Metanephros (tissue), 2 donors: ENCODE results near the gene USP11. TPM values are rescaled to one million over a fixed set of nuclear protein-coding genes. Genes with fewer than 3 reads are reported as not detected.

Experiments
- small RNA-seq: library from RNA; depleted of rRNA; stranded (forward); fragments of <200 nt; gene quantifications from one replicate; pipeline ENCODE3, GENCODE V24; 2014; ENCODE audit warnings: low replicate concordance
- total RNA-seq: library from RNA; depleted of rRNA; stranded (reverse); fragments of >200 nt; gene quantifications from one replicate; pipeline ENCODE4 v1.2.3, GENCODE V29; 2014

USP11 gene
- 160 TPM for total RNA-seq

DNA sequence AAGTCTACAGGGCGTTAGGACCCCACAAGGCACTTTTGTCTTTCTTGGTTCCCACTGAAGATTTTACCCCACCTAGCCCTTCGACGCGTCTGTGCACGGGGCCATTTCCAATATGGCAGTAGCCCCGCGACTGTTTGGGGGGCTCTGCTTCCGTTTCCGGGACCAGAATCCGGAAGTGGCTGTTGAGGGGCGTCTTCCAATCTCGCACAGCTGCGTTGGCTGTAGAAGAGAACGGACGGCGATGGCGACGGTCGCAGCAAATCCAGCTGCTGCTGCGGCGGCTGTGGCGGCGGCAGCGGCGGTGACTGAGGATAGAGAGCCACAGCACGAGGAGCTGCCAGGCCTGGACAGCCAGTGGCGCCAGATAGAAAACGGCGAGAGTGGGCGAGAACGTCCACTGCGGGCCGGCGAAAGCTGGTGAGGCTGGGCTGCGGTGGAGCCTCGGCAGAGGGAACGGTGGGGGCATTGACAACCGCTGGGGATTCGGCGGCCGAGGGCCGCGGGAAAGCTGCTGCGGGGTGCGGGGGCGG is at the start of gene USP11:
Gene USP11 (plus strand): TSS at position 207 of the 530 bp plus-strand sequence. CDS start 35 bp downstream, at position 242.

DNA sequence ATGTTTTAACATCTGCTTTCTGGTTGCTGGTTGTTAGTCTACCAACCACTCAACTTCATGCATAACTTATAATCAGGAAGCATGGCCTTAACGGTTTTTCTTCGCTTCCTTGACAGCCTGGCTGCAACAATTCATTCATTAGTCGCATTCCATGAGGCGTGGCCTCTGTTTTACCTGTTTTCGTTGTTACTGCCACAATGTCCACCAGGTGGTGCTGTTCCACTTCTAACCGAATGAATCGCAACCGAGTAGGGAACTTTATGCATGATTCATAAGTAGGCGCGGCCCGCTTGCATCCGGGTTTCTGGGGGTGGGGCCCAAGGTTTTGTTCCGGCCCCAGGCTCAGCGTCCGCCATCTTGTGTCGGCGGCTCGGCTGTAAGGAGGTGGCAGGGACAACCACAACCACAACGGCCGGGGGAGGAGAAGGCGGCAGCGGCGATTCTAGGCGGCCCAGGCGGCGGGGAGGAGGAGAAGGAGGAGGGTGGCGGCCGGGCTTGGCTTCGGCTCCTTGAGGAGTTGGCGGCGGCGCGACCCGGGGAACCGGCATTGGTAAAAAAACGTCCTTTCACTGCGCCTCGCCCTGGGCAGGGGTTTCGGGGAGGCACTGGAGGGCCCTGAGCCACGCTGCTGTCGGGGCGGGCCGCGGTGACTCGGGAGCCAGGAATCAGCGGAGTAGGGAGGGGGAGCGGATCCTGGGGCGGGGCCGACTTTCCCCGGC is 39.2 kb upstream of the USP11 start, which contains the start of gene UBA1:
Gene UBA1 (plus strand): TSS at position 355 of the 719 bp plus-strand sequence. CDS start 4,974 bp downstream, outside the sequence.

DNA sequence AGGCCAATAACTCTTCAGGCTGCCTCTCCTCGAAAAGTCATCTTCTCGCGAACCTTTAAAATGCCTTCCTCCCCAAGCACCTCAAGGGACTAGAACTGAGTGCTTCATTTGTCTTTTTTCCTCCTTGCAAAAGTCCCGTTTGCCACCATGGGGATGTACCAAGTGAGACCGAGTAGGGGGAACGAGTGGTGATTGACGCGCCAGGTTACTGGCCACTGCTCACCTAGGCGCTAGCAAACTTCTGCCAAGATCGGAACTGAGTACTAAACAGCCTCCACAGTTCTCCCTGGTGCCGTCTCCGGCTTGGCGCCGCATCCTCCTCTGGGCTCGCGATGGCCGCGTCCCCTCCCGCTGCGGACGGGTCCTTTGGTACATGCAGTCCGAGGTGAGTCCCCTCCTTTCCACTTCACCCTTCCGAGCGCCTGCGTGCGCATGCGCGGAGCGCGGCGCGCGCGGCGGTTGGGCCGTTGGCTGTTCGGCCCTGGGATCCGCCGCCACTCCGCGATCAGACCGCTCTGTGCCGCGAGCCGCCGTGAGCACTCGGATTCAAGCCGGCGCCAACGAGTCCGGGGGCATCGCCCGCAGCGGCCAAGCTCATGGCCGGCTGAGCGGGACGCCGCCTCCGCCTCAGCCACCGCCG is 14.4 kb upstream of the USP11 start, which contains the start of gene CDK16:
Gene CDK16 (plus strand): TSS at position 402 of the 640 bp plus-strand sequence. CDS start 4,877 bp downstream, outside the sequence.

Small RNAs within 50 kb of the gene (small RNA-seq; reads per million reads assigned to genes)
- not detected for gene RN7SL785P

Other genes with a start within 250 kb of the USP11 start
- 30.4 TPM for gene RGN, start 154.6 kb upstream of the USP11 start, total RNA-seq
- gene NDUFB11, start 88.3 kb upstream of the USP11 start, total RNA-seq = 123 TPM
- gene RBM10, start 87.8 kb upstream of the USP11 start, total RNA-seq = 47.7 TPM
- gene UBA1, start 39.2 kb upstream of the USP11 start, total RNA-seq = 186 TPM
- 79.8 TPM for gene CDK16, start 14.3 kb upstream of the USP11 start, total RNA-seq
- 0.70 TPM for gene ZNF157, start 137.6 kb downstream of the USP11 start, total RNA-seq